Measurements from ENCODE around the gene MIR17HG. TPM values are rescaled to one million over a fixed set of nuclear protein-coding genes. Genes with fewer than 3 reads are reported as not detected.
A peak's percentile ranks its signal among the peaks of the same experiment; 100 is the strongest.

The MIR17HG gene
- polyA plus RNA-seq, 3 donors = 0.05 to 1.3 (median 0.30) TPM

- 83% methylated on average over 1 of the region's 3 CpGs for WGBS (ENCODE audit: insufficient coverage)
- intact Hi-C loops (cut with micrococcal nuclease) = no loop called here
- H3K27me3 Mint-ChIP-seq (ENCODE audit: low read depth in 3 of 3) = peaks cover 0 to 2% (median 0%) of the 10 kb centered on the region in 3 donors
- no peak overlapping the region for H3K9ac ChIP-seq (ENCODE audit: insufficient read depth, low read length, poor library complexity, severe bottlenecking)
- no peak overlapping the region for H3K4me3 Mint-ChIP-seq
- TF ChIP-seq CTCF (IDR thresholded peaks at IDR 0.05) = no peak
- H3K27ac Mint-ChIP-seq = no peak overlapping the region
- H3K4me1 ChIP-seq (ENCODE audit: control insufficient read depth in 1 of 2, insufficient read depth in 2 of 2, low read length in 2 of 2) = no peaks in the 10 kb centered on the region
- H3K9me3 ChIP-seq (replicated peaks in 1 of 2; ENCODE audit: control insufficient read depth in 1 of 2, insufficient read depth in 1 of 2, low read length in 2 of 2) = no peaks in the 10 kb centered on the region
- no peaks in the 10 kb centered on the region for H3K9me3 Mint-ChIP-seq
- no peaks in the 10 kb centered on the region for H4K20me1 ChIP-seq (ENCODE audit: insufficient read depth, low read length)
- no peaks in the 10 kb centered on the region for H3K36me3 Mint-ChIP-seq
- peaks cover 6% of the 10 kb centered on the region for H3K4me1 Mint-ChIP-seq
- DNase-seq = no peak
- H3K27ac ChIP-seq (ENCODE audit: low read depth in 1 of 2, low read length in 2 of 2) = no peak overlapping the region
- H3K79me2 ChIP-seq (ENCODE audit: insufficient read depth, low read length) = no peaks in the 10 kb centered on the region
- no peaks in the 10 kb centered on the region for H3K27me3 ChIP-seq (ENCODE audit: control insufficient read depth in 2 of 2, insufficient read depth in 2 of 2, low read length in 2 of 2)
- H3K4me3 ChIP-seq (replicated peaks in 1 of 3; ENCODE audit: low read depth in 2 of 3, low read length in 3 of 3) = no peak overlapping the region
- no peak overlapping the region for H3K4me2 ChIP-seq (replicated peaks; ENCODE audit: extremely low read depth, low read length, poor library complexity, severe bottlenecking)
- H2AFZ ChIP-seq (ENCODE audit: insufficient read depth, low read depth, low read length, poor library complexity, severe bottlenecking) = no peak overlapping the region
- no peaks in the 10 kb centered on the region for H3K36me3 ChIP-seq (replicated peaks in 1 of 2; ENCODE audit: control insufficient read depth in 1 of 2, insufficient read depth in 2 of 2, low read length in 2 of 2)
These were observed 25.4 kb downstream of the MIR17HG start for GRCh38 chr13:91372911-91373310.

GRCh38 chr13:91375116-91375729 is 27.7 kb downstream of the MIR17HG start:
- no peak overlapping the region for H3K4me2 ChIP-seq (replicated peaks; ENCODE audit: extremely low read depth, low read length, poor library complexity, severe bottlenecking)
- H3K9me3 ChIP-seq (replicated peaks in 1 of 2; ENCODE audit: control insufficient read depth in 1 of 2, insufficient read depth in 1 of 2, low read length in 2 of 2) = no peaks in the 10 kb centered on the region
- H3K27me3 ChIP-seq (ENCODE audit: control insufficient read depth in 2 of 2, insufficient read depth in 2 of 2, low read length in 2 of 2) = no peaks in the 10 kb centered on the region
- no peak overlapping the region for H3K27ac ChIP-seq (ENCODE audit: low read depth in 1 of 2, low read length in 2 of 2)
- intact Hi-C loops (cut with micrococcal nuclease) = no loop called here
- H3K9ac ChIP-seq (ENCODE audit: insufficient read depth, low read length, poor library complexity, severe bottlenecking) = no peak overlapping the region
- Mint-ChIP-seq H3K9me3 (no peaks in the 10 kb centered on the region), H3K4me3 (no peak overlapping the region), H3K4me1 (peaks cover 6% of the 10 kb centered on the region), H3K27ac (peak overlapping the region in 1 of 7 donors; percentile 7), H3K27me3 (ENCODE audit: low read depth in 3 of 3) (no peaks in the 10 kb centered on the region), H3K36me3 (no peaks in the 10 kb centered on the region)
- DNase-seq = peak; percentile 23 to 43 (median 38)
- no peak overlapping the region for H3K4me3 ChIP-seq (replicated peaks in 1 of 3; ENCODE audit: low read depth in 2 of 3, low read length in 3 of 3)
- no peaks in the 10 kb centered on the region for H4K20me1 ChIP-seq (ENCODE audit: insufficient read depth, low read length)
- H3K4me1 ChIP-seq (ENCODE audit: control insufficient read depth in 1 of 2, insufficient read depth in 2 of 2, low read length in 2 of 2) = no peaks in the 10 kb centered on the region
- H2AFZ ChIP-seq (ENCODE audit: insufficient read depth, low read depth, low read length, poor library complexity, severe bottlenecking) = no peak overlapping the region
- no peaks in the 10 kb centered on the region for H3K79me2 ChIP-seq (ENCODE audit: insufficient read depth, low read length)
- peak; percentile 56 for TF ChIP-seq CTCF (IDR thresholded peaks at IDR 0.05)
- no peaks in the 10 kb centered on the region for H3K36me3 ChIP-seq (replicated peaks in 1 of 2; ENCODE audit: control insufficient read depth in 1 of 2, insufficient read depth in 2 of 2, low read length in 2 of 2)
- 97% methylated on average over 3 of the region's 4 CpGs for WGBS (ENCODE audit: insufficient coverage)

Data from CD14-positive monocyte (primary cell).